CD4-positive, alpha-beta T cell treated with Interferon alpha-2 for 1 hour (primary cell): Measurements from ENCODE around the gene DEFB131B.
"Not testable (repeated sequence)": the region's sequence is repeated elsewhere in the genome, so short reads cannot be mapped to it uniquely, and the experiment has no call there.

Experiments
- DNase-seq, 2 donors: peaks; one replicate each; pipeline ENCODE4 v3.0.0-alpha.2; 2020 to 2022

The DEFB131B gene, protein sequence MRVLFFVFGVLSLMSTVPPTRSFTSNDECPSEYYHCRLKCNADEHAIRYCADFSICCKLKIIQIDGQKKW

DNA sequence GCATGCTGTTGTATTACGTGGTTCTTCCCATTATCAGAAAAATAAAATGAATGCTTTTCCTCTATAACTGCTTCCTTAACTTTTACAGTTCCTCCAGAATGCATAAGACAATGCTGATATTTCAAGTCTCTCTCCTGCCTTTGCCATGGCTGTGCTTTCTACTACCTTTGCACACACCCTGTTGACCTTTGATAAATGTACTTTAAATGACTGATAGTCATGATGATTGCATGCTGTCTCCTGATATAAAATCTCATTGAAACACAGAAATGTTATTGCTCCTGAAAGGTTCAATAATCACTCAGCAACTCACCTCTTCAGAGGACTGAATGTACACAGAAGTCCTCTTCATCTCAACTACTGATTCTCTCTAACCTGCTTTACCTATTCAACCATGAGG lies at the start of gene DEFB131B:
TSS of gene DEFB131B (plus strand) at position 395 of the 400 bp plus-strand sequence. CDS start at position 395, 0 bp downstream.
- DNase-seq = not testable (repeated sequence)

DNA sequence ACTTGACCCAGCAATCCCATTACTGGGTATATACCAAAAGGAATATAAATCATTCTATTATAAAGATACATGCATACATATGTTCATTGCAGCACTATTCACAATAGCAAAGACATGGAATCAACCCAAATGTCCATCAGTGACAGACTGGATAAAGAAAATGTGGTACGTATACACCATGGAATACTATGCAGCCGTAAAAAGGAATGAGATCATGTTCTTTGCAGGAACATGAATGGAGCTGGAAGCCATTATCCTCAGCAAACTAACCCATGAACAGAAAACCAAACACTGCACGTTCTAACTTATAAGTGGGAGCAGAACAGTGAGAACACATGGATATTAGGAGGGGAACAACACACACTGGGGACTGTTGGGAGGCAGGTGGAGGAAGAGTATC lies 49.0 kb upstream of the DEFB131B start:
- DNase-seq = not testable (repeated sequence)

DNA sequence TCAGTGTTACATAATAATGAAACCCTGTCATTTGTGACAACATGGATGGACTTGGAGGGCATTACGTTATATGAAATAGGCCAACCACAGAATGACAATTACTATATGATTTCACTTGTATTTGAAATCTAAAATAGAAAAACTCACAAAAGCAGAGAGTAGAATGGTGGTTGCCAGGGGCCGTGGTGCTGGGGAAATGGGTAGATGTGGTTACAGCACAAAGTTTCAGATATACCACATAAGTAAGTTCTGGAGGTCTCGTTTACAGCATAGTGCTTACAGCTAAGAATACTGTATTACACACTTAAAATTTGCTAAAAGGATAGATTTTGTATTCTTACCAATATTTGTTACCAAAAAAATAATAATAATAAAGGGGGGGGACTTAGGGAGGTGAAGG lies 48.6 kb upstream of the DEFB131B start:
- DNase-seq = not testable (repeated sequence)

DNA sequence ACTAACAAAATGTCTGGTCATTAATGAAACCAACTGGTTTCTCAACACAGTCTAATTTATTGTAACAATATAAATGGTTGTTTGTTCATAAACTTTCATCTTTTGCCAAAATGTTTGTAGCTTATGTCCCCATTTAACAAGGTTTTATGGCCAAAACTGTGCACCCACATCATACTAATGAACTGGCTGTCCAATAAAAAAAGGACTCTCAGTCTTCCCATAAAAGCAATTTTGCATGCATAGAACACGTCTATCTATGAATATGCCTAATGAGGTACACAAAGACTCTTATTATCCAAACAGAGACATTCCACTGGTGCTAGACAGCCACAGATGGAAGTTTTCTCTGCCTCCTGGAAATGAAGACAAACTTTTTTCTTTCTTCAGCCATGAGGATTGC lies 45.4 kb upstream of the DEFB131B start, which contains the start of gene DEFB108B:
TSS of gene DEFB108B (plus strand) at position 390 of the 400 bp plus-strand sequence. CDS start at position 390, 0 bp downstream.
- not testable (repeated sequence) for DNase-seq

DNA sequence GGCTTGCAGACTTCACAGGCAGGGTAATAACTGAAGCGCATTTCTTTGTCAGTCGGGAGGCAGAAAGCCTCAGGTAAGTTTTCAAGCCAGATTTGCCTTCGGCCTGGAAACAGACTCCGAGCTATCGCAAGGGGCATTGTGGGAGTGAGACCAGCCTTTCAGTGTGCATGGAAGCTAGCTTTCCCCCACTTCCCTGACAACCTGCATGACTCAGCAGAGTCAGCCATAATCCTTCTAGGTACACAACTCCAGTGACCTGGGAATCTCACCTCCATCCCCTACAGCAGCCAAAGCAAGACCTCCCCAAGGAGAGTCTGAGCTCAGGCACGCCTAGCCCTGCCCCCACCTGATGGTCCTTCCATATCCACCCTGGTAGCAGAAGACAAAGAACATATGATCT lies 35.5 kb upstream of the DEFB131B start:
- not testable (repeated sequence) for DNase-seq

DNA sequence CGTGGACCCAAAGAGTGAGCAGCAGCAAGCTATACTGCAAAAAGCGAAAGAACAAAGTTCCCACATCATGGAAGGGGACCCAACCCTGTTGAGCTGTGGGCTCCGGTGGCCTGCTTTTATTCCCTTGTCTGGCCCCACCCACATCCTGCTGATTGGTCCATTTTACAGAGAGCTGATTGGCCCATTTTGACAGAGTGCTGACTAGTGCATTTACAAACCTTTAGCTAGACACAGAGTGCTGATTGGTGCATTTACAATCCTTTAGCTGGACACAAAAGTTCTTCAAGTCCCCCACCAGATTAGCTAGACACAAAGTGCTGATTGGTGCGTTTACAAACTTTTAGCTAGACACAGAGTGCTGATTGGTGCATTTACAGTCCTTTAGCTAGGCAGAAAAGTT lies 34.9 kb upstream of the DEFB131B start:
- DNase-seq = not testable (repeated sequence)

DNA sequence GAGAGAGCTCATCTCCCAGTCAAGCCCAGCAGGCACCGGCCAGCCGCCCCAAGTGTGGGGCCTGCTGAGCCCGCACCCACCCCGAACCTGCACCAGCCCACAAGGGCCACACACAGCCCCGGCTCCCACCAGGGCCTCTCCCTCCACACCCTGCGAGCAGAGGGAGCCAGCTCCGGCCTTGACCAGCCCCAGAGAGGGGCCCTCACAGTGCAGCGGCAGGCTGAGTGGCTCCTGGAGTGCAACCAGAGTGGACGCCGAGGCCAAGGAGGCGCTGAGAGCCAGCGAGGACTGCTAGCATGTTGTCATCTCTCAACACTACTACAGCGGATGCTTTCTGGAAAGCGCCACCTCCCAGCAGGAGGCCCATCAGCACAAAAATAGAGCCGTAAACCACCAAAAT lies 34.4 kb upstream of the DEFB131B start:
- DNase-seq = no peak

DNA sequence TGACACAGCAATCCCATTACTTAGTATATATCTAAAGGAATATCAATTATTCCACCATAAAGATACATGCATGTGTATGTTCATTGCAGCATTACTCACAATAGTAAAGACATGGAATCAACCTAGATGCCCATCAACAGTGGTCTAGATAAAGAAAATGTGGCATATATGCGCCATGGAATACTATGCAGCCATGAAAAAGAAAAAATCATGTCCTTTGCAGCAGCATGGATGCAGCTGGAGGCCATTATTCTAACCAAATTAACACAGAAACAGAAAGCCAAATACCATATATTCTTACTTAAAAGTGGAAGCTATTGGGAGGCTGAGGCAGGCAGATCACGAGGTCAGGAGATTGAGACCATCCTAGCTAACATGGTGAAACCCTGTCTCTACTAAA lies 24.4 kb upstream of the DEFB131B start:
- DNase-seq = not testable (repeated sequence)

DNA sequence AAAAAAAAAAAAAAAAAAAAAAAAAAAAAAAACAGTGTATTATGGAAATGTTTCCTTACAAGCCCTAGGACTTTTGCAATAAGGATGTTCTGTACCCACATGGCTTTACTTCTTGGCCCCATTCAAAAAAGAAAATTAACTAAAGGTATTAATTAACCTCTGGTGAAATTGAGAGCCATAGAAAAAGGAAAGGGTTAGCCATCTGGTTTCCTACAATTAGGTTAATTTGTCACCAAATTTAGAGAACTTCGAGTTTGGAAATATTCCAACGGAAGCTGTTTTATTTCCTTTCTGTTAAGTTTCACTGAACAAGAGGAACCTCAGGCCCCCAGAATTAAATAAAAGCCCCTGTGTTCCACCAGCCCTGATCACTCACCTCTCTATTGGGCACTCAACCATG lies 22.4 kb upstream of the DEFB131B start:
- DNase-seq = not testable (repeated sequence)

DNA sequence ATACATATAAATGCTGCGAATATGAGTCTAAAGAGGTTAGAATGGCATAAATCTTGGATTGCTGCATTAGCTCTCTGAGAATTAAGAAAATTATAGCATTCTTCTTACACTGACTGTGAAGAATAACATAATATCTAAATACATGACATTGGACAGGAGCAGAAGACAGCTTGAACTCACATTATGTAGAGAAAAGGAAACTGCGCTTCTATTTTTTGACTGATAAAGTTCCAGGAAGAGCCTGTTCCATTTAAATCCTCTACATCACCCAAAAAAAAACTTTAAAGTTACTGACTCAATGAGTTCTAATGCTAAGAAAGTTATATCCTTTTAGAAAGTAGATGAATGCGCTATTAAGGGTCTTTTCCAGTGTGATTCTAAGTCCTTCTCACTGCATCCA lies 17.4 kb upstream of the DEFB131B start:
- not testable (repeated sequence) for DNase-seq

DNA sequence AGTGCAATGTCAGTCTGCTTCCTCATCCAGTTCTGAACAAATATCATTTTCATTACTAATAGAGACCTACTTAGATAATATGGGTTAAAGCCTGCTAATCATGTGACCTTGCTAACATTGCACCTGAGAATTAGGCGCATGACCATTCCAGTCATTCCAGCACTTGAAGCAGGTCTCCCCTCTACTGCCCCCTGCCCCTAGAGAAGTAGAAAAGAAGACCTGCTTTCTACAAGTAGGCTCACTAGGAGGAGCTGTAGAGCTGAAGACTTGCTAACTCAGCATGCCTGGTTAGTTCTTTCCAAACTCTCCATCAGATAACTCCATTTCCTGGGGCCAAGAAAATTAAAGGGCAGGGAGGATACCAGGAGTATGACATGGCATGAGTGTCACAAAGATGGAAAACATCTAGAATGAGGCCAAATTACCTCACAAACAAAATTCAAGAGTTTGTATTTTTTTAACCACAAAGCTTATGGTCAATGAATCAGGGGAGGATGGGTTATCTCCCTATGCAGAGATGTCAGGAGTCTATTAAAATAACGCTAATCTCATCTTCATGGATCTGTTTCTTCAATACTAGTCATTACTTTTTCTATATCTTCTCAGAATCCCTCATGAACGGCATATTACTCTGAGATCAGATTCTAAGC lies 14.2 kb upstream of the DEFB131B start:
- DNase-seq = peak; percentile 13 to 46

DNA sequence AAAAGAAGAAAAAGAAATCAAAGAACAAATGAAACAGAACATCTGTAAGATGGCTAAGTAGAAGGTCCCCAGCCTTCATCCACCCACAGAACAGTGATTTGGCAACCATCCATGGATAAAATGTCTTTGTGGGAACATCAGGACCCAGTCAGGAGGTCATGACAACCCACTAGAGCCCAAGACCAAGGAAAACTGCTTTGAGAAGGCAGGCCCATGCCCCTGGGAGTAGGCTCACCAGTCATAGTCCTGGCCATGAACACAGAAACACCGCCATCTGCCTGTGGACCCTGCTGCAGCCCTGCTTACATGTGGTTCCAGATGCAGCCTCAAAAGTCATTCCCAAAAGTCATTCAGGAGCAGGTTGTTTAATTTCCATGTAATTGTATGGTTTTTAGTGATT lies 11.0 kb upstream of the DEFB131B start:
- DNase-seq = not testable (repeated sequence)

DNA sequence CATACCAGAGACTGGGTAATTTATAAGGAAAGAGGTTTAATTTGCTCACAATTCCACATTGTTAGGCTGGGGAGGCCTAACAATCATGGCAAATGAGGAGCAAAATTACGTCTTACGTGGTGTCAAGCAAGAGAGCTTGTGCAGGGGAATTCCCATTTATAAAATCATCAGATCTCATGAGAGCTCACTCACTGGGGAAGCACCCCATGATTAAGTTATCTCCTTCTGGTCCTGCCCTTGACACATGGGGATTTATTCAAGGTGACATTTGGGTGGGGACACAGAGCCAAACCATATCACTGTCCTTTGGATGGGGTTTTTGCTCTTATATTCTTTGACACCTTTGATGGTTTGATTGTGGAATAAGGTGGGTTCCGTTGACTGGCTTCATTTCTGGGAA lies 8.3 kb upstream of the DEFB131B start:
- not testable (repeated sequence) for DNase-seq

DNA sequence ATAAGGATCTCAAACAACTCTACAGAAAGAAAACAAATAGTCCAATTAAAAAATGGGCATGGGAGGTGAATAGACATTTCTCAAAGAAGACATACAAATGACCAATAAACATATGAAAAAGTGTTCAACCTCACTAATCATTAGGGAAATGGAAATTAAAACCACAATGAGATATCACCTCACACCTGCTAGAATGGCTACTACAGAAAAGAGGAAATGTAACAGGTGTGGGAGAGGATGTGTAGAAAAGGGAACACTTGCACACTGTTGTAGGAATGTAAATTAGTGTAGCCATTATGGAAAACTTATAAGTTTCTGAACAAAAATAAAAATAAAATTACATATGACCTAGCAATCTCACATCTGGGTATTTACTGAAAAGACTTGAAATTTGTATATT lies 7.6 kb upstream of the DEFB131B start:
- DNase-seq = not testable (repeated sequence)

DNA sequence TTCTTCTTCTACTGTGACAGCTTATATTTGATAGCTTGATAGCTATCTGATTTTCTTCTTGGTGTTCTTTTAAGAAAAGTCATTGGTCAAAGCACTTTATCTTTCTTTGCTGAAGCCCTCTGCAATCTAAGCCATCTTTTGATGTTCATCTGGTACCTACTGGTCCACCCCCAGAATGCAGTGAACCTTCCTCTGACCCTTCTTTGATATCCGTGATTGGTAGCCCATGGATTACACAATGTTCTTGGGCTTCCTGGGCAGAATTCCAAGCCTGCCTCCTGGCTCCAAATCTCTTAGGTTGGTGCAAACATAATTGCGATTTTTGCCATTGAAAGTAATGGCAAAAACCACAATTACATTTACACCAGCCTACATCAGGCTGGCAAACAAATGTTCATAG lies 2.0 kb upstream of the DEFB131B start:
- DNase-seq = not testable (repeated sequence)

DNA sequence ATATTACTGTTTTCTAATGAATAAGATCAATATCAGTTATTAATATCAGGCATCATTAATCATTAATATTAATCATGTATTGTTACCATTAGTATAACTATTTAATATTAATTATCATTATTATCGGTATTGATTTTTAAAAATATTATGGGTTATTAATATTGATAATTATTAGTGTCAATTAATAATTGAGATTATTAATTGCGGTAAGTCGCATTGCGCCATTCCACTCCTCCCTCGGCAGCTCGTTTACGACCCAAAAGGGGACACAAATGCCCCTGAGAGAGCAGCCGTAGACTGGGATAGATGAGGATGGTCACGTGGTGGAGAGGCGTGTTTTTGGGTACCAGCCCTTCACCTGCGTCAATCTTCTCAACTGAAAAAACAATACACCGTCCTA lies 7.6 kb downstream of the DEFB131B start:
- not testable (repeated sequence) for DNase-seq

DNA sequence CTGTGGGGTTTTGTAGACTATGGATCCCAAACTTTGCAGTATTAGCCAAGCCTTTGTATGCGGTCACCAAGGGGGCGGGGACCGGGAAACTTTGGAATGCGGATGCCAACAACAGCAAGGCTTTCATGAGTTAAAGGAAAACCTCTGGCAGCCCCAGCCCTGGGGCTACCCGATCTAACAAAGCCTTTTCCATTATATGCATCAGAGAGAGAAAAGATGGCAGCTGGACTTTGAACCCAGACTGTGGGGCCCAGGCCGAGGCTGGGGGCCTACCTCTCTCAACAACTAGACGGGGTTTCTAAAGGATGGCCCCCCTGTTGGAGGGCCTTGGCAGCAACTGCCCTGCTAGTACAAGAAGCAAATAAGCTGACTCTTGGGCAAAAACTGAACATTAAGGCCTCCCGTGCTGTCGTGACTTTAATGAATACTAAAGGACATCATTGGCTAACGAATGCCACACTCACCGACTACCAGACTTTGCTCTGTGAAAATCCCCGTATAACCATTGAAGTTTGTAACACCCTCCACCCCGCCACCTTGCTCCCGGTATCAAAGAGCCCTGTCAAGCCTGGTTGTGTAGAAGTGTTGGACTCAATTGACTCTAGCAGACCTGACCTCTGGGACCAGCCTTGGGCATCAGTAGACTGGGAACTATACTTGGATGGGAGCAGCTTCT lies 10.2 kb downstream of the DEFB131B start:
- DNase-seq = not testable (repeated sequence)

DNA sequence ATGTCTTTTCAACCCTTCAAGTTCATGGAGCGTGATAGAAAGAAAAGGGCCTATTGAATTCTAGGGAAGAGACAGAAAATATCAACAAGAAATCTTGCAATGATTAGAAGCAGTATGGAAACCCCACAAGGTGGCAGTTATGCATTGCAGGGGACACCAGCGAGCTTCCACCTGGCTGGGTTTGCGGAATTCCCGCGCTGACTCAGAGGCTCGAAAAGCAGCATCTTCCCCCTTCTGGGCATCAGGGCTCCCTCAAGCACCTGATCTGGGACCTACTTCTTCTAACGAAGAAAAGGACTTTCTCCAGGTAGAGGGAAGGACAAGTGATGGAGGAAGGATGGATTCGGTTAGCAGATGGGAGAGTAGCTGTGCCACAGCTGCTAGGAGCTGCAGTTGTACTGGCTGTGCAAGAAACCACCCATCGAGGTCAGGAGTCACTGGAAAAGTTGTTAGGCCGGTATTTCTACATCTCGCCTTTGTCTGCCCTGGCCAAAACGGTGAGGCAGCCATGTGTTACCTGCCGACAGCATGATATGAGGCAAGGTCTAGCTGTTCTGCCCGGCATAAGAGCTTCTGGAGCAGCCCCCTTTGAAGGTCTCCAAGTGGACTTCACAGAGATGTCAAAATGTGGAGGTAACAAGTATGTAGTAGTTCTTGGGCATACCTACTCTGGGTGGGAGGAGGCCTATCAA lies 11.1 kb downstream of the DEFB131B start:
- not testable (repeated sequence) for DNase-seq

DNA sequence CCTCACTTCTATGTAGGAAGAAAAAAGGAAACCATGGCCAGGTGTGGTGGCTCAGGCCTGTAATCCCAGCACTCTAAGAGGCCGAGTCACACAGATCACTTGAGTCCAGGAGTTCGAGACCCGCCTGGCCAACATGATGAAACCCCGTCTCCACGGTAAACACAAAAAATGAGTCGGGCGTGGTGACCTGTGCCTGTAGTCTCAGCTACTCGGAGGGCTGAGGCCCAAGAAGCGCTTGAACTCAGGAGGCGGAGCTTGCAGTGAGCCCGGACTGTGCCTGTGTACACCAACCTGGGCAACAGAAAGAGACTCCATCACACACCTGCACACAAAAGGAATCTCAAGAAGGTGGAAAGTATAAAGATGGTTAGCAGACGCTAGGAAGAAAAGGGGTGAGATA lies 17.7 kb downstream of the DEFB131B start:
- DNase-seq = no peak

DNA sequence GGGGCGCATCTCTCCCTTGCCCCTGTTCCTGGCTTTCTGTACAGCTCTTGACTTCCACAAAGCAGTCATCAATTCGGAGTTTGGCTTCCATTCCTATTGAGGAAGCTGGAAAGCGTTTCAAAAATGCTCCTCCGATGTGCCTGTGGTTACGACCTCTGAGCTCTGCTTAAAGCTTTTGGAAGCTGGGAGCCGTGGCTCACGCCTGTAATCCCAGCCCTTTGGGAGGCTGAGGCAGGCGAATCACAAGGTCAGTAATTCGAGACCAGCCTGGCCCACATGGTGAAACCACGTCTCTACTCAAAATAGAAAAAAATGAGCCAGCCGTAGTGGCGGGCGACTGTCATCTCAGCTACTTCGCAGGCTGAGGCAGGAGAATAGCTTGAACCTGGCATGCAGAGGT lies 22.9 kb downstream of the DEFB131B start:
- DNase-seq = not testable (repeated sequence)

DNA sequence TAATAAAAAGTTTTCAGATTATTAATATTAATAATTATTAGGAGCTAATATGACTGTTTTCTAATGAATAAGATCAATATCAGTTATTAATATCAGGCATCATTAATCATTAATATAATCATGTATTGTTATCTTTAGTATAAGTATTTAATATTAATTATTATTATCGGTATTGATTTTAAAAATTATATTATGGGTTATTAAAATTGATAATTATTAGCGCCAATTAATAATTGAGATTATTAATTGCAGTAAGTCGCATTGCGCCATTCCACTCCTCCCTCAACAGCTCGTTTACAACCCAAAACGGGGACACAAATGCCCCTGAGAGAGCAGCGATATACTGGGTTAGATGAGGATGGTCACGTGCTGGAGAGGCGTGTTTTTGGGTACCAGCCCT lies 30.0 kb downstream of the DEFB131B start:
- no peak for DNase-seq

DNA sequence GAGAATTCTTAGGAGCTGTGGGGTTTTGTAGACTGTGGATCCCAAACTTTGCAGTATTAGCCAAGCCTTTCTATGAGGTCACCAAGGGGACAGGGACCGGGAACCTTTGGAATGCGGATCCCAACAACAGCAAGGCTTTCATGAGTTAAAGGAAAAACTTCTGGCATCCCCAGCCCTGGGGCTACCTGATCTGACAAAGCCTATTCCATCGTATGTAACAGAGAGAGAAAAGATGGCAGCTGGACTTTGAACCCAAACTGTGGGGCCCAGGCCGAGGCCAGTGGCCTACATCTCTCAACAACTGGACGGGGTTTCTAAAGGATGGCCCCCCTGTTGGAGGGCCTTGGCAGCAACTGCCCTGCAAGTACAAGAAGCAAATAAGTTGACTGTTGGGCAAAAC lies 32.5 kb downstream of the DEFB131B start:
- not testable (repeated sequence) for DNase-seq

DNA sequence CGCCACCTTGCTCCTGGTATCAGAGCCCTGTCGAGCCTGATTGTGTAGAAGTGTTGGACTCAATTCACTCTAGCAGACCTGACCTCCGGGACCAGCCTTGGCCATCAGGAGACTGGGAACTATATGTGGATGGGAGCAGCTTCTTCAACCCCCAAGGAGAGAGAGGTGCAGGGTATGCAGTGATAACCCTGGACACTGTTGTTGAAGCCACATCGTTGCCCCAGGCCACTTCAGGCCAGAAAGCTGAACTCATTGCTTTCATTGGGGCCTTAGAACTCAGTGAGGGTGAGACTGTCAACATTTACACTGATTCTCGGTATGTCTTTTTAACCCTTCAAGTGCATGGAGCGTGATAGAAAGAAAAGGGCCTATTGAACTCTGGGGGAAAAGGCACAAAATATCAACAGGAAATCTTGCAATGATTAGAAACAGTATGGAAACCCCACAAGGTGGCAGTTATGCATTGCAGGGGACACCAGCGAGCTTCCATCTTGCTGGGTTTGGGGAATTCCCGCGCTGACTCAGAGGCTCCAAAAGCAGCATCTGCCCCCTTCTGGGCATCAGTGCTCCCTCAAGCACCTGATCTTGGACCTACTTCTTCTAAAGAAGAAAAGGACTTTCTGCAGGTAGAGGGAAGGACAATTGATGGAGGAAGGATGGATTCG lies 33.2 kb downstream of the DEFB131B start:
- peak; percentile 4 to 9 for DNase-seq
